A549 (cell line): Measurements from ENCODE around the gene EXTL1. TPM values are rescaled to one million over a fixed set of nuclear protein-coding genes. Genes with fewer than 3 reads are reported as not detected.

Experiments
- ATAC-seq, 2 experiments: fragments of 200-7000 bp in 1 of 2; fragments of >200 bp in 1 of 2; cut with Nextera tagmentation in 1 of 2; cut with Tn5 transposase in 1 of 2; 3 replicates each; pipeline versions ENCODE4 v1.8.0 to v1.9.1; 2018 to 2020; ENCODE audit warnings: mild to moderate bottlenecking in 1 of 2, moderate library complexity in 1 of 2
- CTCF ChIA-PET: fragments of 300-600 bp; sonication (Branson Sonifier 250); formaldehyde crosslinking; extraction: SDS; loops from one replicate; lab custom pipeline; 2021; ENCODE audit warnings: antibody characterized with exemption, inconsistent platforms; lab: Yijun Ruan, JAX
- POLR2A ChIA-PET: fragments of 350-600 bp; formaldehyde crosslinking; extraction: SDS; loops from one replicate; lab custom pipeline; 2021; ENCODE audit warnings: antibody characterized with exemption, inconsistent platforms; lab: Yijun Ruan, JAX
- DNase-seq, 2 experiments: peaks; one replicate each; pipeline versions ENCODE4 v3.0.0 to v3.0.0-alpha.2; 2011 to 2016; ENCODE audit warnings: low read depth in 1 of 2, low spot score in 1 of 2
- FAIRE-seq: peaks from 2 replicates; lab custom pipeline; 2011; peaks lifted over from hg19 to GRCh38; lab: Jason Lieb, UNC
- H3K27ac ChIP-seq, 2 experiments: fragments of >200 bp; sonication (Bioruptor Twin); formaldehyde crosslinking; 3 replicates each; pipeline ENCODE4 v1.5.1; 2016 to 2017
- H3K4me1 ChIP-seq: fragments of >200 bp; sonication (Bioruptor Twin); formaldehyde crosslinking; 3 replicates; pipeline ENCODE4 v1.6.1; 2016
- H3K4me2 ChIP-seq: fragments of >200 bp; sonication (Bioruptor Twin); formaldehyde crosslinking; 3 replicates; pipeline ENCODE4 v1.6.1; 2016
- H3K4me3 ChIP-seq: fragments of >200 bp; sonication (Bioruptor Twin); formaldehyde crosslinking; 3 replicates; pipeline ENCODE4 v1.5.1; 2016
- H3K9me3 ChIP-seq: fragments of >200 bp; sonication (Bioruptor Twin); formaldehyde crosslinking; 3 replicates; pipeline ENCODE4 v1.6.1; 2016
- CHD2 ChIP-seq: fragments of 150-350 bp; IDR thresholded peaks from 2 replicates; pipeline ENCODE4 v1.6.1; 2014; ENCODE audit warnings: low read length; ENCODE audit not compliant: partially characterized antibody
- CHD4 ChIP-seq: fragments of 200-600 bp; sonication (generic); IDR thresholded peaks from 2 replicates; pipeline ENCODE4 v1.6.1; 2016; ENCODE audit warnings: antibody characterized with exemption, mild to moderate bottlenecking, borderline replicate concordance
- EHF ChIP-seq: fragments of 250-450 bp; sonication (Bioruptor Pico); IDR thresholded peaks from 2 replicates; pipeline ENCODE4 v1.5.0; 2020; ENCODE audit warnings: mild to moderate bottlenecking
- FOSB ChIP-seq: fragments of 250-450 bp; sonication (Bioruptor Pico); IDR thresholded peaks from 2 replicates; pipeline ENCODE4 v1.5.0; 2020; ENCODE audit warnings: mild to moderate bottlenecking, moderate library complexity
- FOSL2 ChIP-seq, 2 experiments: fragments of 450-650 bp in 1 of 2; fragments of >200 bp in 1 of 2; sonication (Bioruptor Twin) in 1 of 2; formaldehyde crosslinking; IDR thresholded peaks; 2 replicates each; pipeline versions ENCODE4 v1.5.0 to v1.6.1; 2016 to 2020; ENCODE audit warnings: mild to moderate bottlenecking in 1 of 2, moderate library complexity in 1 of 2
- FOXS1 ChIP-seq: fragments of 250-450 bp; sonication (Bioruptor Pico); IDR thresholded peaks from 2 replicates; pipeline ENCODE4 v1.5.0; 2020; ENCODE audit warnings: mild to moderate bottlenecking, moderate library complexity
- HEYL ChIP-seq: fragments of 250-450 bp; sonication (Bioruptor Pico); IDR thresholded peaks from 2 replicates; pipeline ENCODE4 v1.8.0; 2021; ENCODE audit warnings: mild to moderate bottlenecking, moderate library complexity
- HOXB5 ChIP-seq: fragments of 250-450 bp; sonication (Bioruptor Pico); IDR thresholded peaks from 2 replicates; pipeline ENCODE4 v1.5.0; 2020; ENCODE audit warnings: mild to moderate bottlenecking, moderate library complexity
- JUN ChIP-seq, 2 experiments: fragments of >200 bp; sonication (Bioruptor Twin); formaldehyde crosslinking; IDR thresholded peaks; 2 replicates in 1 of 2; 3 replicates in 1 of 2; pipeline ENCODE4 v1.6.1; 2016 to 2017
- JUNB ChIP-seq: fragments of >200 bp; sonication (Bioruptor Twin); formaldehyde crosslinking; IDR thresholded peaks from 2 replicates; pipeline ENCODE4 v1.6.1; 2016
- KDM1A ChIP-seq: fragments of 200-600 bp; sonication (generic); IDR thresholded peaks from 2 replicates; pipeline ENCODE4 v1.6.1; 2016; ENCODE audit warnings: low read depth, mild to moderate bottlenecking
- MAFK ChIP-seq: fragments of 450-650 bp; IDR thresholded peaks from 2 replicates; pipeline ENCODE4 v1.6.1; 2014; ENCODE audit not compliant: partially characterized antibody
- NFE2L2 ChIP-seq: fragments of 150-350 bp; conservative IDR thresholded peaks from 2 replicates; pipeline ENCODE4 v1.6.1; 2014; ENCODE audit warnings: low read length
- NPAS2 ChIP-seq: fragments of 250-450 bp; sonication (Bioruptor Pico); IDR thresholded peaks from 2 replicates; pipeline ENCODE4 v1.8.0; 2022; ENCODE audit warnings: mild to moderate bottlenecking, moderate library complexity, borderline replicate concordance
- PHF8 ChIP-seq: fragments of 200-600 bp; sonication (generic); IDR thresholded peaks from 2 replicates; pipeline ENCODE4 v1.6.1; 2016; ENCODE audit warnings: low read depth, mild to moderate bottlenecking, antibody characterized with exemption, moderate library complexity, borderline replicate concordance
- RAD21 ChIP-seq, 2 experiments: fragments of >200 bp in 1 of 2; sonication (Bioruptor Twin) in 1 of 2; formaldehyde crosslinking in 1 of 2; IDR thresholded peaks in 1 of 2; conservative IDR thresholded peaks in 1 of 2; 2 replicates in 1 of 2; 3 replicates in 1 of 2; pipeline ENCODE4 v1.6.1; 2012 to 2018; ENCODE audit warnings: inconsistent platforms in 1 of 2
- RCOR1 ChIP-seq: fragments of 150-350 bp; IDR thresholded peaks from 2 replicates; pipeline ENCODE4 v1.6.1; 2014; ENCODE audit warnings: antibody characterized with exemption, low read length, low read depth
- RFX5 ChIP-seq: fragments of 450-650 bp; IDR thresholded peaks from 2 replicates; pipeline ENCODE4 v1.7.1; 2014; ENCODE audit warnings: antibody characterized with exemption, mild to moderate bottlenecking, moderate library complexity
- RNF2 ChIP-seq: fragments of 200-600 bp; sonication (generic); IDR thresholded peaks from 2 replicates; pipeline ENCODE4 v1.6.1; 2016; ENCODE audit warnings: low read depth, mild to moderate bottlenecking, antibody characterized with exemption, moderate library complexity, borderline replicate concordance
- SREBF2 ChIP-seq: fragments of 450-650 bp; IDR thresholded peaks from 2 replicates; pipeline ENCODE4 v1.6.1; 2014; ENCODE audit warnings: mild to moderate bottlenecking, moderate library complexity
- ZC3H11A ChIP-seq: fragments of 450-650 bp; IDR thresholded peaks from 2 replicates; pipeline ENCODE4 v1.6.1; 2014; ENCODE audit warnings: antibody characterized with exemption, mild to moderate bottlenecking
- ZFP36 ChIP-seq: fragments of 450-650 bp; IDR thresholded peaks from 2 replicates; pipeline ENCODE4 v1.6.1; 2014; ENCODE audit warnings: borderline replicate concordance; ENCODE audit not compliant: partially characterized antibody
- WGBS: methylation state at CpG from one replicate; pipeline ENCODE4 v1.1.6; 2017; ENCODE audit errors: missing lambda C conversion rate; 5-methylcytosine and 5-hydroxymethylcytosine counted together
- polyA plus RNA-seq, 4 experiments: library from polyadenylated mRNA; depleted of rRNA in 3 of 4; stranded (reverse); fragments of >200 nt; fragmentation: RNase III in 1 of 4; extraction: RNeasy Plus Mini Kit Qiagen cat#74134 plus additional on column Dnase treatment in 1 of 4; gene quantifications; 2 replicates in 3 of 4; 3 replicates in 1 of 4; pipeline ENCODE4 v1.2.3, GENCODE V29; 2011 to 2017
- TF ChIP-seq, protein P1 (sequence below): fragments of 150-350 bp; IDR thresholded peaks from 2 replicates; pipeline ENCODE4 v1.6.1; 2014; ENCODE audit warnings: low read depth, mild to moderate bottlenecking, low read length
- TF ChIP-seq, protein P2 (sequence below): IDR thresholded peaks from 2 replicates; pipeline ENCODE4 v1.6.1; 2012
- TF ChIP-seq, protein P3 (sequence below): fragments of 250-450 bp; sonication (Bioruptor Pico); IDR thresholded peaks from 2 replicates; pipeline ENCODE4 v1.5.0; 2020; ENCODE audit warnings: low read depth, mild to moderate bottlenecking, moderate library complexity
- TF ChIP-seq, protein P4 (sequence below): fragments of >200 bp; sonication (Bioruptor Twin); formaldehyde crosslinking; IDR thresholded peaks from 3 replicates; pipeline ENCODE4 v1.6.1; 2016
- TF ChIP-seq, protein P5 (sequence below): fragments of >200 bp; sonication (Bioruptor Twin); formaldehyde crosslinking; IDR thresholded peaks from 2 replicates; pipeline ENCODE4 v1.6.1; 2016
- TF ChIP-seq, protein P6 (sequence below): fragments of >200 bp; sonication (Bioruptor Twin); formaldehyde crosslinking; IDR thresholded peaks from 3 replicates; pipeline ENCODE4 v1.5.1; 2016
- TF ChIP-seq, protein P7 (sequence below): IDR thresholded peaks from 2 replicates; pipeline ENCODE4 v1.6.1; 2012

The EXTL1 gene
- polyA plus RNA-seq, 2 of the 4 experiments (the other 2 are of a cell fraction) = 0.03 to 0.04 TPM

DNA sequence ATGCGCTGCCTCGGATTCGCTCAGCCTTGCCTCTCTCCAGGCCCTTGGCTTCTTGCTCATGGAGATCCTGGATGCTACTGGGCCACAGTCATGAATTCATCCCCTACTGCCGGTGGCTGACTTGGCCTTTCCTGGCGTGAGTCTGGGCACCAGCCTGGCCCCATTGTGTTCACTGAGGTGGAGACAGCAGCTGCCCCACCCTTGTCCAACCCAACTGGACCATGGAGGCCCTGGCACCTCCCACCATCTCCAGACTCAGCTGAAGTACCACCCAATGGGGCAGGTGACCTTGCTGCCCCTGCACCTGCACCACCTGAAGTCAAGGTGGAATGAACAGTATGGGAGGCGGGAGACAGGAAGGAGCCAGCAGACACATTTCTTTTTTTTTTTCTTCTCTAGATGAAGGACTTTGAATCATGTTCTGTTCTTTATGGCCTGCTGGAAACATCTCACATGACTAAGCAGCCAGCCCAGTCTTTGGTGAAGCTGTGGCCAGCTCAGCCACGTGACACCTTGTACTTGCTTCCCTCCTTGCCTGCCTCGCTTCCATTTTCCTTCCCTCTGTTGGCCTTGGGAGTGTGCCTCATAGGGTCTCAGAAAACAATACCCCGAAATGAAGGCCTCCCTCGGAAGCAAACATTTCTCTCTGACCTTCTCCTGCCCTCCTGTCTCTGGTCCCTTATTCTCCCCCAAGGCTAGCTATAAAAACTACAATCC is 28.1 kb downstream of the EXTL1 start:
- Histone ChIP-seq H3K4me1 (peaks cover 4% of the 10 kb centered on the region; the same call in 1 of the 3 replicates), H3K4me2 (no peak overlapping the region), H3K4me3 (no peak overlapping the region), H3K9me3 (no peaks in the 10 kb centered on the region), H3K27ac (no peak overlapping the region)
- WGBS = 62% methylated on average over 7 of the region's 10 CpGs
- ChIA-PET POLR2A (no interaction called here), CTCF (no interaction called here)
- DNase-seq (no peak), FAIRE-seq (no peak), ATAC-seq (no peak)
- TF ChIP-seq NFE2L2 (no peak), CHD2 (no peak), KDM1A (no peak), ZC3H11A (no peak), FOSB (CRISPR knock-in tag) (no peak), CHD4 (no peak), SREBF2 (no peak), JUN (IDR thresholded peaks at IDR 0.05) (no peak), ZFP36 (no peak), EHF (CRISPR knock-in tag) (no peak), NPAS2 (no peak), MAFK (no peak), RCOR1 (no peak), PHF8 (no peak), RFX5 (no peak)
- TF ChIP-seq, protein P1, sequence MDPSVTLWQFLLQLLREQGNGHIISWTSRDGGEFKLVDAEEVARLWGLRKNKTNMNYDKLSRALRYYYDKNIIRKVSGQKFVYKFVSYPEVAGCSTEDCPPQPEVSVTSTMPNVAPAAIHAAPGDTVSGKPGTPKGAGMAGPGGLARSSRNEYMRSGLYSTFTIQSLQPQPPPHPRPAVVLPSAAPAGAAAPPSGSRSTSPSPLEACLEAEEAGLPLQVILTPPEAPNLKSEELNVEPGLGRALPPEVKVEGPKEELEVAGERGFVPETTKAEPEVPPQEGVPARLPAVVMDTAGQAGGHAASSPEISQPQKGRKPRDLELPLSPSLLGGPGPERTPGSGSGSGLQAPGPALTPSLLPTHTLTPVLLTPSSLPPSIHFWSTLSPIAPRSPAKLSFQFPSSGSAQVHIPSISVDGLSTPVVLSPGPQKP = no peak
- TF ChIP-seq, protein P2, sequence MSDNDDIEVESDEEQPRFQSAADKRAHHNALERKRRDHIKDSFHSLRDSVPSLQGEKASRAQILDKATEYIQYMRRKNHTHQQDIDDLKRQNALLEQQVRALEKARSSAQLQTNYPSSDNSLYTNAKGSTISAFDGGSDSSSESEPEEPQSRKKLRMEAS = no peak
- TF ChIP-seq, protein P3, sequence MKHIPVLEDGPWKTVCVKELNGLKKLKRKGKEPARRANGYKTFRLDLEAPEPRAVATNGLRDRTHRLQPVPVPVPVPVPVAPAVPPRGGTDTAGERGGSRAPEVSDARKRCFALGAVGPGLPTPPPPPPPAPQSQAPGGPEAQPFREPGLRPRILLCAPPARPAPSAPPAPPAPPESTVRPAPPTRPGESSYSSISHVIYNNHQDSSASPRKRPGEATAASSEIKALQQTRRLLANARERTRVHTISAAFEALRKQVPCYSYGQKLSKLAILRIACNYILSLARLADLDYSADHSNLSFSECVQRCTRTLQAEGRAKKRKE (CRISPR knock-in tag) = no peak
- TF ChIP-seq, protein P4, sequence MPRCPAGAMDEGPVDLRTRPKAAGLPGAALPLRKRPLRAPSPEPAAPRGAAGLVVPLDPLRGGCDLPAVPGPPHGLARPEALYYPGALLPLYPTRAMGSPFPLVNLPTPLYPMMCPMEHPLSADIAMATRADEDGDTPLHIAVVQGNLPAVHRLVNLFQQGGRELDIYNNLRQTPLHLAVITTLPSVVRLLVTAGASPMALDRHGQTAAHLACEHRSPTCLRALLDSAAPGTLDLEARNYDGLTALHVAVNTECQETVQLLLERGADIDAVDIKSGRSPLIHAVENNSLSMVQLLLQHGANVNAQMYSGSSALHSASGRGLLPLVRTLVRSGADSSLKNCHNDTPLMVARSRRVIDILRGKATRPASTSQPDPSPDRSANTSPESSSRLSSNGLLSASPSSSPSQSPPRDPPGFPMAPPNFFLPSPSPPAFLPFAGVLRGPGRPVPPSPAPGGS = no peak

DNA sequence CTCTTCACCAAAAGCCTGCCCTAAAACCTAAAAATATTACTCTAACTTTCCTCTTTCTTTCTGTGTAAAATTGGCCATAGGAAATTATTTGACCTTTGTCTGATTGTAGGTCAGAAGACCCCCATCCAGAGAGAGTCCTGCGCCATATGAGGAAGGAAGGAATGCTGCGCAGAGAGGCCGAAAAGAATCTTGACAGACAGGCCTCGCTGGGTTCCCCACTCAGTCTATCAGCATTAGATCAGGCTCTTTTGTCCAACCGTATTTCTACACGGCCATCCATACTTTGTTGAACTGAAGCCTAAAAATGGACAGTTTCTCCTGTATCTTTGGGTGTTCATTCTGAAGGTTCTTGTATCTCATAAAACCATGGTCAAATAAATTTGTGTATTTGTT is 28.7 kb downstream of the EXTL1 start:
- no peak for ATAC-seq
- H3K4me2 ChIP-seq = no peak overlapping the region
- no peak for FAIRE-seq
- H3K9me3 ChIP-seq = no peaks in the 10 kb centered on the region
- no peak overlapping the region for H3K27ac ChIP-seq
- DNase-seq = no peak
- no peak overlapping the region for H3K4me3 ChIP-seq
- POLR2A ChIA-PET = no interaction called here
- WGBS = 81% methylated on average over 6 of the region's 6 CpGs
- CTCF ChIA-PET = interaction anchor here (1.8 kb wide), 1 partner anchor 14 kb away, joined by 5 read pairs; no protein-coding TSS in a partner anchor
- TF ChIP-seq RAD21 (conservative IDR thresholded peaks at IDR 0.05 in 1 of 2, IDR thresholded peaks at IDR 0.05 in 1 of 2) (no peak), FOXS1 (CRISPR knock-in tag) (no peak), HOXB5 (CRISPR knock-in tag) (no peak), FOSL2 (IDR thresholded peaks at IDR 0.05) (no peak), FOSL2 (CRISPR knock-in tag; IDR thresholded peaks at IDR 0.05) (no peak), HEYL (CRISPR knock-in tag) (no peak), JUNB (no peak), RNF2 (no peak), ZFP36 (no peak), PHF8 (no peak)
- TF ChIP-seq, protein P5, sequence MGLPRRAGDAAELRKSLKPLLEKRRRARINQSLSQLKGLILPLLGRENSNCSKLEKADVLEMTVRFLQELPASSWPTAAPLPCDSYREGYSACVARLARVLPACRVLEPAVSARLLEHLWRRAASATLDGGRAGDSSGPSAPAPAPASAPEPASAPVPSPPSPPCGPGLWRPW = no peak
- TF ChIP-seq, protein P6, sequence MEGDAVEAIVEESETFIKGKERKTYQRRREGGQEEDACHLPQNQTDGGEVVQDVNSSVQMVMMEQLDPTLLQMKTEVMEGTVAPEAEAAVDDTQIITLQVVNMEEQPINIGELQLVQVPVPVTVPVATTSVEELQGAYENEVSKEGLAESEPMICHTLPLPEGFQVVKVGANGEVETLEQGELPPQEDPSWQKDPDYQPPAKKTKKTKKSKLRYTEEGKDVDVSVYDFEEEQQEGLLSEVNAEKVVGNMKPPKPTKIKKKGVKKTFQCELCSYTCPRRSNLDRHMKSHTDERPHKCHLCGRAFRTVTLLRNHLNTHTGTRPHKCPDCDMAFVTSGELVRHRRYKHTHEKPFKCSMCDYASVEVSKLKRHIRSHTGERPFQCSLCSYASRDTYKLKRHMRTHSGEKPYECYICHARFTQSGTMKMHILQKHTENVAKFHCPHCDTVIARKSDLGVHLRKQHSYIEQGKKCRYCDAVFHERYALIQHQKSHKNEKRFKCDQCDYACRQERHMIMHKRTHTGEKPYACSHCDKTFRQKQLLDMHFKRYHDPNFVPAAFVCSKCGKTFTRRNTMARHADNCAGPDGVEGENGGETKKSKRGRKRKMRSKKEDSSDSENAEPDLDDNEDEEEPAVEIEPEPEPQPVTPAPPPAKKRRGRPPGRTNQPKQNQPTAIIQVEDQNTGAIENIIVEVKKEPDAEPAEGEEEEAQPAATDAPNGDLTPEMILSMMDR = no peak
- TF ChIP-seq, protein P7, sequence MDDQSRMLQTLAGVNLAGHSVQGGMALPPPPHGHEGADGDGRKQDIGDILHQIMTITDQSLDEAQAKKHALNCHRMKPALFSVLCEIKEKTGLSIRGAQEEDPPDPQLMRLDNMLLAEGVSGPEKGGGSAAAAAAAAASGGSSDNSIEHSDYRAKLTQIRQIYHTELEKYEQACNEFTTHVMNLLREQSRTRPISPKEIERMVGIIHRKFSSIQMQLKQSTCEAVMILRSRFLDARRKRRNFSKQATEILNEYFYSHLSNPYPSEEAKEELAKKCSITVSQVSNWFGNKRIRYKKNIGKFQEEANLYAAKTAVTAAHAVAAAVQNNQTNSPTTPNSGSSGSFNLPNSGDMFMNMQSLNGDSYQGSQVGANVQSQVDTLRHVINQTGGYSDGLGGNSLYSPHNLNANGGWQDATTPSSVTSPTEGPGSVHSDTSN = no peak
- peaks cover 4% of the 10 kb centered on the region; the same call in 1 of the 3 replicates for H3K4me1 ChIP-seq
